CD4-positive, alpha-beta T cell treated with Interleukin-6 at 100 ng/mL for 8 hours (primary cell): ENCODE results near the gene NIPAL4.
"Not testable (repeated sequence)": the region's sequence is repeated elsewhere in the genome, so short reads cannot be mapped to it uniquely, and the experiment has no call there.

ENCODE experiments used
- DNase-seq: peaks from one replicate; pipeline ENCODE4 v3.0.0-alpha.2; 2020; ENCODE audit warnings: mixed read lengths, low spot score

NIPAL4 gene

GRCh38 chr5:157459715-157460599 lies at the start of gene NIPAL4:
Gene NIPAL4 (plus strand): TSS chr5:157460213. CDS start chr5:157460321, 108 bp downstream.
- no peak for DNase-seq

- DNase-seq = no peak
Measured at GRCh38 chr5:157415838-157416237, 44.2 kb upstream of the NIPAL4 start.

GRCh38 chr5:157419521-157419920 lies 40.5 kb upstream of the NIPAL4 start:
- not testable (repeated sequence) for DNase-seq

GRCh38 chr5:157429920-157430319 lies 30.1 kb upstream of the NIPAL4 start:
- not testable (repeated sequence) for DNase-seq

GRCh38 chr5:157431544-157432200 lies 28.3 kb upstream of the NIPAL4 start:
- DNase-seq = peak; percentile 58

- no peak for DNase-seq
Measured at GRCh38 chr5:157434096-157434495, 25.9 kb upstream of the NIPAL4 start.

GRCh38 chr5:157443041-157443549 lies 16.9 kb upstream of the NIPAL4 start:
- no peak for DNase-seq

GRCh38 chr5:157444224-157444623 lies 15.8 kb upstream of the NIPAL4 start:
- DNase-seq = no peak

- no peak for DNase-seq
Measured at GRCh38 chr5:157445745-157446411, 14.1 kb upstream of the NIPAL4 start.

GRCh38 chr5:157446412-157446935 lies 13.5 kb upstream of the NIPAL4 start:
- DNase-seq = no peak

GRCh38 chr5:157447201-157447637 lies 12.8 kb upstream of the NIPAL4 start:
- DNase-seq = no peak

- DNase-seq = no peak
Measured at GRCh38 chr5:157449011-157449723, 10.8 kb upstream of the NIPAL4 start.

GRCh38 chr5:157450024-157450423 lies 10.0 kb upstream of the NIPAL4 start:
- DNase-seq = no peak

- DNase-seq = no peak
Measured at GRCh38 chr5:157451806-157452205, 8.2 kb upstream of the NIPAL4 start.

GRCh38 chr5:157454273-157454672 lies 5.7 kb upstream of the NIPAL4 start:
- no peak for DNase-seq

GRCh38 chr5:157455057-157455456 lies 5.0 kb upstream of the NIPAL4 start:
- no peak for DNase-seq

- DNase-seq = no peak
Measured at GRCh38 chr5:157456301-157456700, 3.7 kb upstream of the NIPAL4 start.

GRCh38 chr5:157457391-157457790 lies 2.6 kb upstream of the NIPAL4 start:
- DNase-seq = no peak

- no peak for DNase-seq
Measured at GRCh38 chr5:157458835-157459234, 1.2 kb upstream of the NIPAL4 start.

GRCh38 chr5:157460921-157461792 lies 1.1 kb downstream of the NIPAL4 start:
- no peak for DNase-seq

GRCh38 chr5:157463081-157463480 lies 3.1 kb downstream of the NIPAL4 start:
- no peak for DNase-seq
